ENCODE measurements around the gene CD300LD.
"Not testable (repeated sequence)": the region's sequence is repeated elsewhere in the genome, so short reads cannot be mapped to it uniquely, and the experiment has no call there.

CD300LD gene

GRCh38 chr17:74605361-74605760 lies 13.3 kb upstream of the CD300LD start:
- DNase-seq, result no peak

GRCh38 chr17:74604761-74605160 lies 12.7 kb upstream of the CD300LD start:
- DNase-seq, result no peak

- DNase-seq, result no peak
These were observed 12.1 kb upstream of the CD300LD start for GRCh38 chr17:74604200-74604599.

GRCh38 chr17:74603746-74604145 lies 11.7 kb upstream of the CD300LD start:
- no peak for DNase-seq

- DNase-seq, result no peak
These were observed 11.1 kb upstream of the CD300LD start for GRCh38 chr17:74603037-74603635.

GRCh38 chr17:74601944-74602572 lies 10.0 kb upstream of the CD300LD start:
- no peak for DNase-seq

- no peak for DNase-seq
These were observed 7.4 kb upstream of the CD300LD start for GRCh38 chr17:74599448-74599939.

- DNase-seq, result no peak
These were observed 6.9 kb upstream of the CD300LD start for GRCh38 chr17:74599023-74599399.

- DNase-seq, result no peak
These were observed 6.4 kb upstream of the CD300LD start for GRCh38 chr17:74598346-74599022.

- no peak for DNase-seq
These were observed 5.1 kb upstream of the CD300LD start for GRCh38 chr17:74597069-74597790.

- DNase-seq, result no peak
These were observed 3.1 kb upstream of the CD300LD start for GRCh38 chr17:74595037-74595750.

GRCh38 chr17:74591503-74591902 lies 580 bp downstream of the CD300LD start:
- DNase-seq, result no peak

GRCh38 chr17:74585711-74586110 lies 6.4 kb downstream of the CD300LD start:
- no peak for DNase-seq

GRCh38 chr17:74584292-74585060 lies 7.6 kb downstream of the CD300LD start:
- DNase-seq, result no peak

- no peak for DNase-seq
These were observed 9.4 kb downstream of the CD300LD start for GRCh38 chr17:74582633-74583032.

- no peak for DNase-seq
These were observed 12.2 kb downstream of the CD300LD start for GRCh38 chr17:74579900-74580299.

GRCh38 chr17:74578979-74579378 lies 13.1 kb downstream of the CD300LD start:
- no peak for DNase-seq

- no peak for DNase-seq
These were observed 17.5 kb downstream of the CD300LD start for GRCh38 chr17:74574489-74575142.

- DNase-seq, result not testable (repeated sequence)
These were observed 18.4 kb downstream of the CD300LD start for GRCh38 chr17:74573635-74574034.

- DNase-seq, result no peak
These were observed 18.9 kb downstream of the CD300LD start for GRCh38 chr17:74573169-74573568.

- no peak for DNase-seq
These were observed 20.3 kb downstream of the CD300LD start for GRCh38 chr17:74571621-74572270.

Data from effector CD4-positive, alpha-beta T cell (primary cell).